HepG2 (cell line): Measurements from ENCODE around the gene TTBK1. TPM values are rescaled to one million over a fixed set of nuclear protein-coding genes. Genes with fewer than 3 reads are reported as not detected.

Experiments used
- ATAC-seq: fragments of 200-7000 bp; cut with Tn5 transposase; 3 replicates; pipeline ENCODE4 v1.9.1; 2020; ENCODE audit warnings: mild to moderate bottlenecking, moderate library complexity
- BruUV-seq: library from RNA; stranded (reverse); fragments of 400-500 nt; replicated peaks from 2 replicates; lab custom pipeline; 2021; lab: Mats Ljungman, UMichigan
- CTCF ChIA-PET: fragments of 300-600 bp; formaldehyde crosslinking; extraction: SDS; loops from one replicate; lab custom pipeline; 2021; ENCODE audit warnings: low total read pairs, inconsistent platforms, low intra/inter-chr PET ratio; lab: Yijun Ruan, JAX
- POLR2A ChIA-PET: fragments of 350-600 bp; sonication (Branson Sonifier 250); formaldehyde crosslinking; loops from one replicate; lab custom pipeline; 2020; ENCODE audit warnings: antibody characterized with exemption, inconsistent platforms; lab: Yijun Ruan, JAX
- DNase-seq: peaks from one replicate; pipeline ENCODE4 v3.0.0-alpha.2; 2015; ENCODE audit warnings: low spot score
- FAIRE-seq: peaks from 3 replicates; lab custom pipeline; 2011; peaks lifted over from hg19 to GRCh38; lab: Jason Lieb, UNC
- H2AFZ ChIP-seq: one replicate; pipeline ENCODE4 v1.6.1; 2011; ENCODE audit warnings: low read length, inconsistent platforms
- H3K27ac ChIP-seq: fragments of 300-600 bp; 3 replicates; pipeline ENCODE4 v1.8.0; 2011; ENCODE audit warnings: mixed run types, mild to moderate bottlenecking, mixed read lengths, low read length, inconsistent platforms; ENCODE audit not compliant: insufficient read depth; ENCODE audit errors: extremely low read length
- H3K27me3 ChIP-seq, 2 experiments: fragments of 200-600 bp in 1 of 2; 2 replicates in 1 of 2; 3 replicates in 1 of 2; pipeline versions ENCODE4 v1.6.0 to v1.8.0; 2011; ENCODE audit warnings: low read length in 2 of 2, mild to moderate bottlenecking in 2 of 2, moderate library complexity in 2 of 2, inconsistent platforms in 1 of 2; ENCODE audit not compliant: insufficient read depth in 2 of 2, control insufficient read depth in 1 of 2
- H3K36me3 ChIP-seq, 2 experiments: fragments of 200-600 bp in 1 of 2; replicated peaks in 1 of 2; 2 replicates in 1 of 2; 3 replicates in 1 of 2; pipeline versions ENCODE4 v1.5.1 to v1.8.0; 2011; ENCODE audit warnings: low read length in 2 of 2, inconsistent platforms in 1 of 2; ENCODE audit not compliant: insufficient read depth in 2 of 2, control insufficient read depth in 1 of 2
- H3K4me1 ChIP-seq: 2 replicates; pipeline ENCODE4 v1.5.1; 2012; ENCODE audit warnings: low read length, inconsistent platforms; ENCODE audit not compliant: insufficient read depth
- H3K4me2 ChIP-seq: 2 replicates; pipeline ENCODE4 v1.6.0; 2011; ENCODE audit warnings: low read depth, low read length, inconsistent platforms
- H3K4me3 ChIP-seq, 3 experiments: fragments of 200-600 bp in 1 of 3; sonication (generic), shearing (Covaris generic) in 1 of 3; replicated peaks in 1 of 3; 2 replicates each; pipeline ENCODE4 v1.5.1; 2011 to 2016; ENCODE audit warnings: low read length in 3 of 3, inconsistent platforms in 2 of 3, low read depth in 2 of 3, mild to moderate bottlenecking in 2 of 3, control low read depth in 1 of 3, mixed read lengths in 1 of 3; ENCODE audit not compliant: insufficient read depth in 1 of 3
- H3K79me2 ChIP-seq: one replicate; pipeline ENCODE4 v1.6.1; 2011; ENCODE audit warnings: low read length, inconsistent platforms; ENCODE audit not compliant: insufficient read depth
- H3K9ac ChIP-seq: 2 replicates; pipeline ENCODE4 v1.6.0; 2011; ENCODE audit warnings: mild to moderate bottlenecking, low read depth, low read length, inconsistent platforms; ENCODE audit not compliant: insufficient read depth
- H3K9me3 ChIP-seq: 2 replicates; pipeline ENCODE4 v1.5.1; 2012; ENCODE audit warnings: mild to moderate bottlenecking, low read length
- H4K20me1 ChIP-seq: 2 replicates; pipeline ENCODE4 v1.6.0; 2011; ENCODE audit warnings: inconsistent platforms, mild to moderate bottlenecking, low read length, moderate library complexity; ENCODE audit not compliant: insufficient read depth
- FOSL2 ChIP-seq: sonication (generic); formaldehyde crosslinking; IDR thresholded peaks from 2 replicates; pipeline ENCODE4 v1.4.0; 2020; ENCODE audit warnings: missing genetic modification reagents
- MTA1 ChIP-seq: sonication (generic); formaldehyde crosslinking; IDR thresholded peaks from 2 replicates; pipeline ENCODE4 v1.4.0; 2020; ENCODE audit warnings: missing genetic modification reagents, mild to moderate bottlenecking, borderline replicate concordance
- NR2F1 ChIP-seq, 2 experiments: fragments of 450-650 bp in 1 of 2; formaldehyde crosslinking in 1 of 2; IDR thresholded peaks; 2 replicates each; pipeline versions ENCODE4 v1.5.0 to v1.6.1; 2016 to 2020; ENCODE audit warnings: mild to moderate bottlenecking in 1 of 2, missing compliant biosample characterization in 1 of 2, missing genetic modification reagents in 1 of 2, moderate library complexity in 1 of 2
- RXRB ChIP-seq: IDR thresholded peaks from 2 replicates; pipeline ENCODE4 v1.6.1; 2016; ENCODE audit warnings: borderline replicate concordance, missing genetic modification reagents, missing compliant biosample characterization
- SRSF1 ChIP-seq: fragments of 200-400 bp; formaldehyde crosslinking; optimal IDR thresholded peaks from 2 replicates; pipeline ENCODE3; 2017; ENCODE audit warnings: mild to moderate bottlenecking, low read depth, low read length, moderate library complexity
- ZNF225 ChIP-seq: sonication (generic); formaldehyde crosslinking; IDR thresholded peaks from 2 replicates; pipeline ENCODE4 v1.4.0; 2020; ENCODE audit warnings: mild to moderate bottlenecking, missing genetic modification reagents
- ZNF274 ChIP-seq: sonication (generic); formaldehyde crosslinking; IDR thresholded peaks from 2 replicates; pipeline ENCODE4 v1.5.1; 2020; ENCODE audit warnings: mild to moderate bottlenecking, missing genetic modification reagents
- ZNF547 ChIP-seq: sonication (generic); formaldehyde crosslinking; IDR thresholded peaks from 2 replicates; pipeline ENCODE4 v1.5.1; 2020; ENCODE audit warnings: mild to moderate bottlenecking, missing genetic modification reagents
- ZNF687 ChIP-seq: sonication (generic); formaldehyde crosslinking; IDR thresholded peaks from 2 replicates; pipeline ENCODE4 v1.5.1; 2020; ENCODE audit warnings: mild to moderate bottlenecking, missing genetic modification reagents, moderate library complexity
- ZNF710 ChIP-seq: sonication (generic); formaldehyde crosslinking; IDR thresholded peaks from 2 replicates; pipeline ENCODE4 v1.5.0; 2020; ENCODE audit warnings: mild to moderate bottlenecking, missing genetic modification reagents, borderline replicate concordance
- WGBS: methylation state at CpG from one replicate; pipeline ENCODE4 v1.1.6; 2017; ENCODE audit warnings: low lambda C conversion rate; 5-methylcytosine and 5-hydroxymethylcytosine counted together
- in situ Hi-C: cut with HindIII; loops from 2 replicates; pipeline ENCODE4 v1.10.0; 2017; ENCODE audit warnings: low pct_unique_long_range_greater_than_20kb; ENCODE audit not compliant: extremely low pct_ligation_motif_present
- intact Hi-C: fragments of 100-400 bp; cut with micrococcal nuclease; formaldehyde crosslinking; loops from one replicate; pipeline ENCODE4 v1.10.0; 2022; ENCODE audit not compliant: unreplicated experiment
- polyA plus RNA-seq, 8 experiments: library from polyadenylated mRNA; depleted of rRNA in 3 of 8; stranded (reverse) in 7 of 8; unstranded in 1 of 8; fragments of >200 nt; fragmentation: Illumina TruSeq in 4 of 8; extraction: Trizol in 4 of 8; gene quantifications; 2 replicates each; pipeline versions ENCODE4 v1.2.1 to v1.2.3, GENCODE V29; 2011 to 2016; ENCODE audit warnings: low read depth in 4 of 8, missing spikeins in 1 of 8, mixed read lengths in 1 of 8; ENCODE audit not compliant: insufficient read depth in 1 of 8
- total RNA-seq, 5 experiments: library from RNA; depleted of rRNA; stranded (reverse); fragments of >200 nt; fragmentation: Illumina TruSeq; extraction: Trizol; gene quantifications; 2 replicates each; pipeline ENCODE4 v1.2.3, GENCODE V29; 2016; ENCODE audit warnings: low read depth in 1 of 5

TTBK1 gene
- total and polyA plus RNA-seq, 2 of the 13 experiments (the other 11 are each of a cell fraction or from before 2014, with no cell fraction given), result 0.24 to 0.33 TPM

GRCh38 chr6:43287717-43288679 is 44.7 kb downstream of the TTBK1 start:
- peak; percentile 55 for FAIRE-seq
- 51% methylated on average over 7 of the region's 7 CpGs for WGBS
- peak; percentile 62 for TF ChIP-seq ZNF687 (CRISPR knock-in tag)
- TF ChIP-seq RXRB (CRISPR knock-in tag), result peak; percentile 27; the same call in 1 of the 2 replicates
- TF ChIP-seq ZNF225 (CRISPR knock-in tag), result 0 out of 2 replicates have a peak, but pooled peaks have one; percentile 11
- TF ChIP-seq ZNF547 (CRISPR knock-in tag), result 0 out of 2 replicates have a peak, but pooled peaks have one; percentile 36
- 0 out of 4 replicates have a peak, but pooled peaks of 1 of the 2 experiments have one; percentile 4 for TF ChIP-seq NR2F1 (CRISPR knock-in tag; IDR thresholded peaks at IDR 0.05)
- TF ChIP-seq FOSL2 (CRISPR knock-in tag), result peak; percentile 24
- TF ChIP-seq ZNF710 (CRISPR knock-in tag), result no peak
- TF ChIP-seq SRSF1, result no peak
- TF ChIP-seq MTA1 (CRISPR knock-in tag), result 0 out of 2 replicates have a peak, but pooled peaks have one; percentile 36
- TF ChIP-seq ZNF274 (CRISPR knock-in tag), result peak; percentile 19; the same call in 1 of the 2 replicates

More at GRCh38 chr6:43287717-43288679, 44.7 kb downstream of the TTBK1 start:
- ChIA-PET POLR2A (interaction anchor here (0.6 to 8.3 kb wide), 11 partner anchors 10 to 409 kb away, joined by 3 to 314 read pairs (median 4); partner anchors contain the start of genes DNPH1, RPL7L1, SLC22A7 and ZNF318), CTCF (interaction anchor here (2.8 kb wide), 1 partner anchor 24 kb away, joined by 23 read pairs; no protein-coding TSS in a partner anchor)
- Histone ChIP-seq H3K4me3 (peak overlapping the region in 1 of 3 experiments; percentile 41; a peak in 2 of 6 replicates), H3K4me2 (peak overlapping the region; percentile 64), H4K20me1 (no peaks in the 10 kb centered on the region), H3K9me3 (no peaks in the 10 kb centered on the region), H3K4me1 (peaks cover 74% of the 10 kb centered on the region), H3K9ac (peak overlapping the region; percentile 68), H3K36me3 (no peaks in the 10 kb centered on the region), H3K79me2 (no peaks in the 10 kb centered on the region), H2AFZ (peak overlapping the region; percentile 85), H3K27ac (peak overlapping the region; percentile 72), H3K27me3 (no peaks in the 10 kb centered on the region)
- BruUV-seq, result no TSS peak
- ATAC-seq, result peak; percentile 42
- intact Hi-C loops, result loop anchor here (1.0 kb wide), 1 partner anchor 25 kb away; no protein-coding TSS in a partner anchor
- in situ Hi-C loops, result no loop called here
- no peak for DNase-seq
